Measurements from ENCODE around the gene ZFTA. TPM values are rescaled to one million over a fixed set of nuclear protein-coding genes. Genes with fewer than 3 reads are reported as not detected.
A peak's percentile ranks its signal among the peaks of the same experiment; 100 is the strongest.

The ZFTA gene
- polyA plus RNA-seq, 2 of the 4 experiments (the other 2 are of a cell fraction): 3.0 to 6.6 TPM

- ChIA-PET CTCF (no interaction called here), POLR2A (no interaction called here)
- no peak for FAIRE-seq
- no peak for TF ChIP-seq TFCP2L1 (CRISPR knock-in tag; IDR thresholded peaks at IDR 0.05)
- no peak for TF ChIP-seq ZC3H11A (IDR thresholded peaks at IDR 0.05)
- TF ChIP-seq FOXS1 (CRISPR knock-in tag; IDR thresholded peaks at IDR 0.05): no peak
- TF ChIP-seq RFX5 (IDR thresholded peaks at IDR 0.05): no peak
- no peak for TF ChIP-seq ZSCAN20 (CRISPR knock-in tag; IDR thresholded peaks at IDR 0.05)
- no peak for TF ChIP-seq HEYL (CRISPR knock-in tag; IDR thresholded peaks at IDR 0.05)
- TF ChIP-seq MAZ (IDR thresholded peaks at IDR 0.05; ENCODE audit: borderline replicate concordance, low read depth, low read length): no peak
- TF ChIP-seq NFE2L2 (conservative IDR thresholded peaks at IDR 0.05; ENCODE audit: low read length): no peak
- no peak for TF ChIP-seq USF2 (IDR thresholded peaks at IDR 0.05)
- TF ChIP-seq JUN (IDR thresholded peaks at IDR 0.05): no peak
- no peak for TF ChIP-seq JUNB (IDR thresholded peaks at IDR 0.05)
- TF ChIP-seq POLR2A (IDR thresholded peaks at IDR 0.05; ENCODE audit: low read length): no peak
- no peak for TF ChIP-seq KDM5A (IDR thresholded peaks at IDR 0.05)
- no peak for TF ChIP-seq SREBF2 (IDR thresholded peaks at IDR 0.05)
- TF ChIP-seq ZNF302 (CRISPR knock-in tag; IDR thresholded peaks at IDR 0.05): no peak
- no peak for TF ChIP-seq HOXB5 (CRISPR knock-in tag; IDR thresholded peaks at IDR 0.05)
- TF ChIP-seq EP300 (IDR thresholded peaks at IDR 0.05): no peak
- DNase-seq (ENCODE audit: low read depth in 1 of 2, low spot score in 1 of 2): no peak
- H3K4me2 ChIP-seq: no peak overlapping the region
- H3K27ac ChIP-seq: no peak overlapping the region
- 94% methylated on average over 44 of the region's 96 CpGs for WGBS (ENCODE audit: missing lambda C conversion rate)
- no peak overlapping the region for H3K4me3 ChIP-seq
- H3K4me1 ChIP-seq: peaks cover 26% of the 10 kb centered on the region
- ATAC-seq: no peak
- H3K9me3 ChIP-seq: no peaks in the 10 kb centered on the region
Observed at GRCh38 chr11:63762654-63763495, 5.7 kb downstream of the ZFTA start.

- H3K9me3 ChIP-seq: no peaks in the 10 kb centered on the region
- no peak overlapping the region for H3K4me2 ChIP-seq
- ATAC-seq (0 out of 6 replicates have a peak, but pooled peaks of 1 of the 2 experiments have one; percentile 9), FAIRE-seq (no peak), DNase-seq (ENCODE audit: low read depth in 1 of 2, low spot score in 1 of 2) (no peak)
- no peak overlapping the region for H3K4me3 ChIP-seq
- no peak overlapping the region for H3K27ac ChIP-seq
- ChIA-PET CTCF (interaction anchor here (1.8 kb wide), 1 partner anchor 21 kb away, joined by 6 read pairs; no protein-coding TSS in a partner anchor), POLR2A (no interaction called here)
- WGBS (ENCODE audit: missing lambda C conversion rate): 92% methylated on average over 34 of the region's 34 CpGs
- TF ChIP-seq MAX (IDR thresholded peaks at IDR 0.05): no peak
- no peak for TF ChIP-seq ZC3H11A (IDR thresholded peaks at IDR 0.05)
- no peak for TF ChIP-seq HOXB5 (CRISPR knock-in tag; IDR thresholded peaks at IDR 0.05)
- no peak for TF ChIP-seq RAD21 (conservative IDR thresholded peaks at IDR 0.05 in 1 of 2, IDR thresholded peaks at IDR 0.05 in 1 of 2)
- peaks cover 24% of the 10 kb centered on the region for H3K4me1 ChIP-seq
Observed at GRCh38 chr11:63761931-63762653, 6.5 kb downstream of the ZFTA start.

- 80% methylated on average over 10 of the region's 10 CpGs for WGBS (ENCODE audit: missing lambda C conversion rate)
- Histone ChIP-seq H3K4me1 (peaks cover 15% of the 10 kb centered on the region), H3K4me3 (no peak overlapping the region), H3K9me3 (no peaks in the 10 kb centered on the region), H3K4me2 (no peak overlapping the region), H3K27ac (no peak overlapping the region)
- ChIA-PET CTCF (interaction anchor here (0.5 to 1.8 kb wide), 3 partner anchors 20 to 104 kb away, joined by 3 to 6 read pairs (median 3); no protein-coding TSS in a partner anchor), POLR2A (no interaction called here)
- ATAC-seq (no peak), DNase-seq (ENCODE audit: low read depth in 1 of 2, low spot score in 1 of 2) (no peak), FAIRE-seq (no peak)
- TF ChIP-seq KDM5A (IDR thresholded peaks at IDR 0.05) (no peak), HOXB13 (CRISPR knock-in tag; IDR thresholded peaks at IDR 0.05; ENCODE audit: low read depth) (no peak), MAX (IDR thresholded peaks at IDR 0.05) (no peak), TP53 (CRISPR knock-in tag; IDR thresholded peaks at IDR 0.05) (no peak), TFCP2L1 (CRISPR knock-in tag; IDR thresholded peaks at IDR 0.05) (no peak), MYC (IDR thresholded peaks at IDR 0.05; ENCODE audit: borderline replicate concordance, low read length) (no peak), USF2 (IDR thresholded peaks at IDR 0.05) (no peak), HEYL (CRISPR knock-in tag; IDR thresholded peaks at IDR 0.05) (no peak), CEBPB (IDR thresholded peaks at IDR 0.05) (no peak), RNF2 (IDR thresholded peaks at IDR 0.05; ENCODE audit: borderline replicate concordance, low read depth) (no peak), REST (IDR thresholded peaks at IDR 0.05) (no peak)
Observed at GRCh38 chr11:63761188-63761587, 7.4 kb downstream of the ZFTA start.
